Endothelial cell of umbilical vein (primary cell): ENCODE measurements around the gene IL24. TPM values are rescaled to one million over a fixed set of nuclear protein-coding genes. Genes with fewer than 3 reads are reported as not detected.

Experiments
- BruUV-seq: library from RNA; stranded (reverse); fragments of 400-500 nt; replicated peaks from 2 replicates; lab custom pipeline; 2021; lab: Mats Ljungman, UMichigan
- CTCF ChIA-PET: fragments of 300-600, 350-600 bp; sonication (Branson Sonifier 250); formaldehyde crosslinking; loops from one replicate; lab custom pipeline; 2021; ENCODE audit warnings: antibody characterized with exemption, inconsistent platforms; lab: Charles Lee
- POLR2A ChIA-PET: fragments of 300-600, 350-600 bp; sonication (Branson Sonifier 250); formaldehyde crosslinking; loops from one replicate; lab custom pipeline; 2021; ENCODE audit warnings: antibody characterized with exemption, inconsistent platforms; lab: Charles Lee
- DNase-seq: peaks from one replicate; pipeline ENCODE4 v3.0.0-alpha.2; 2011; ENCODE audit warnings: low read depth, low spot score
- FAIRE-seq: peaks from 2 replicates; lab custom pipeline; 2011; peaks lifted over from hg19 to GRCh38; lab: Jason Lieb, UNC
- H2AFZ ChIP-seq: 2 replicates; pipeline ENCODE4 v1.6.0; 2012; ENCODE audit warnings: low read depth, low read length, control low read depth, inconsistent platforms
- H3K27ac ChIP-seq: 2 replicates; pipeline ENCODE4 v1.5.1; 2011; ENCODE audit warnings: low read depth, mild to moderate bottlenecking, control low read depth, low read length, moderate library complexity; ENCODE audit not compliant: insufficient read depth
- H3K27me3 ChIP-seq, 2 experiments: 2 replicates each; pipeline versions ENCODE4 v1.6.0 to v1.6.1; 2011; ENCODE audit warnings: low read length in 2 of 2, mixed read lengths in 1 of 2; ENCODE audit not compliant: control insufficient read depth in 2 of 2, insufficient read depth in 2 of 2
- H3K36me3 ChIP-seq, 2 experiments: 2 replicates in 1 of 2; 3 replicates in 1 of 2; pipeline ENCODE4 v1.5.1; 2011; ENCODE audit warnings: low read length in 2 of 2, mild to moderate bottlenecking in 1 of 2, moderate library complexity in 1 of 2; ENCODE audit not compliant: control insufficient read depth in 2 of 2, insufficient read depth in 2 of 2; ENCODE audit errors: extremely low read depth in 1 of 2
- H3K4me1 ChIP-seq: 3 replicates; pipeline ENCODE4 v1.5.1; 2011; ENCODE audit warnings: mild to moderate bottlenecking, low read length; ENCODE audit not compliant: control insufficient read depth, insufficient read depth; ENCODE audit errors: extremely low read depth
- H3K4me2 ChIP-seq: 2 replicates; pipeline ENCODE4 v1.6.1; 2011; ENCODE audit warnings: low read length, control low read depth, mixed read lengths; ENCODE audit not compliant: insufficient read depth
- H3K4me3 ChIP-seq, 3 experiments: fragments of 200-600 bp in 1 of 3; sonication (generic), shearing (Covaris generic) in 1 of 3; replicated peaks in 1 of 3; 2 replicates each; pipeline ENCODE4 v1.5.1; 2011 to 2016; ENCODE audit warnings: control low read depth in 3 of 3, low read length in 3 of 3, mild to moderate bottlenecking in 2 of 3, inconsistent platforms in 1 of 3, low read depth in 1 of 3, moderate library complexity in 1 of 3; ENCODE audit not compliant: insufficient read depth in 1 of 3
- H3K79me2 ChIP-seq: 2 replicates; pipeline ENCODE4 v1.6.0; 2012; ENCODE audit warnings: low read length, inconsistent platforms; ENCODE audit not compliant: control insufficient read depth, insufficient read depth
- H3K9ac ChIP-seq: replicated peaks from 2 replicates; pipeline ENCODE3; 2011; ENCODE audit warnings: low read length, control low read depth; ENCODE audit not compliant: insufficient read depth; ENCODE audit errors: extremely low read depth
- H3K9me1 ChIP-seq: replicated peaks from 3 replicates; pipeline ENCODE4 v1.6.0; 2011; ENCODE audit warnings: mild to moderate bottlenecking, low read length; ENCODE audit not compliant: control insufficient read depth, insufficient read depth; ENCODE audit errors: extremely low read depth
- H3K9me3 ChIP-seq: replicated peaks from 2 replicates; pipeline ENCODE4 v1.5.1; 2012; ENCODE audit warnings: low read length, inconsistent platforms; ENCODE audit not compliant: control insufficient read depth, insufficient read depth
- H4K20me1 ChIP-seq: replicated peaks from 2 replicates; pipeline ENCODE3; 2011; ENCODE audit warnings: mild to moderate bottlenecking, low read length; ENCODE audit not compliant: control insufficient read depth, insufficient read depth; ENCODE audit errors: extremely low read depth
- EZH2 ChIP-seq: IDR thresholded peaks from 2 replicates; pipeline ENCODE4 v1.6.1; 2012; ENCODE audit warnings: borderline replicate concordance, low read depth, mild to moderate bottlenecking, moderate library complexity, low read length, inconsistent platforms; ENCODE audit not compliant: severe bottlenecking
- FOS ChIP-seq: IDR thresholded peaks from 2 replicates; pipeline ENCODE4 v1.6.1; 2011; ENCODE audit warnings: mild to moderate bottlenecking, low read length, moderate library complexity, borderline replicate concordance; ENCODE audit not compliant: insufficient read depth
- GATA2 ChIP-seq: IDR thresholded peaks from 2 replicates; pipeline ENCODE4 v1.7.0; 2011; ENCODE audit warnings: low read depth, mild to moderate bottlenecking, moderate library complexity, mixed read lengths, low read length; ENCODE audit not compliant: insufficient read length, insufficient read depth
- JUN ChIP-seq: IDR thresholded peaks from 2 replicates; pipeline ENCODE4 v1.6.1; 2011; ENCODE audit warnings: borderline replicate concordance, low read depth; ENCODE audit not compliant: insufficient read length, insufficient read depth
- MYC ChIP-seq: IDR thresholded peaks from one replicate; pipeline ENCODE4 v1.6.1; 2011; ENCODE audit warnings: mild to moderate bottlenecking, low read depth, low read length
- POLR2A ChIP-seq: IDR thresholded peaks from 2 replicates; pipeline ENCODE4 v1.6.1; 2012; ENCODE audit warnings: low read depth, mild to moderate bottlenecking, control low read depth, low read length
- POLR2AphosphoS5 ChIP-seq: IDR thresholded peaks from 2 replicates; pipeline ENCODE4 v1.6.1; 2012; ENCODE audit warnings: low read depth, mild to moderate bottlenecking, control low read depth, low read length, moderate library complexity; ENCODE audit not compliant: insufficient read depth
- dilution Hi-C: fragments of 300-500 bp; cut with MboI; formaldehyde crosslinking; loops from one replicate; pipeline ENCODE4 v1.15.0; 2019; ENCODE audit warnings: low sequenced_read_pairs; ENCODE audit not compliant: extremely low pct_ligation_motif_present
- intact Hi-C: fragments of 100-400 bp; cut with micrococcal nuclease; formaldehyde crosslinking; loops from one replicate; pipeline ENCODE4 v1.10.0; 2022
- polyA plus RNA-seq, 4 experiments: library from polyadenylated mRNA; depleted of rRNA in 3 of 4; stranded (reverse) in 3 of 4; unstranded in 1 of 4; fragments of >200 nt; gene quantifications; 2 replicates each; pipeline versions ENCODE4 v1.2.1 to v1.2.3, GENCODE V29; 2011 to 2012; ENCODE audit warnings: missing spikeins in 1 of 4
- total RNA-seq: library from RNA; stranded (reverse); gene quantifications from 2 replicates; pipeline ENCODE4 v1.2.3, GENCODE V29; 2021
- TF ChIP-seq, protein P1 (sequence below): IDR thresholded peaks from 2 replicates; pipeline ENCODE4 v1.6.1; 2011; ENCODE audit not compliant: insufficient read depth, insufficient read length
- TF ChIP-seq, protein P2 (sequence below), 2 donors: IDR thresholded peaks; 1 replicate in 1 of 2; 2 replicates in 1 of 2; pipeline ENCODE4 v1.5.1; 2011; ENCODE audit warnings: low read length in 2 of 2, mild to moderate bottlenecking in 2 of 2, moderate library complexity in 2 of 2, control low read depth in 1 of 2, inconsistent platforms in 1 of 2, low read depth in 1 of 2; ENCODE audit not compliant: insufficient read depth in 1 of 2; ENCODE audit errors: extremely low read depth in 1 of 2

The IL24 gene
- total and polyA plus RNA-seq, 2 donors (not counting 3 experiments of a cell fraction or from before 2014, with no cell fraction given), result not detected

DNA sequence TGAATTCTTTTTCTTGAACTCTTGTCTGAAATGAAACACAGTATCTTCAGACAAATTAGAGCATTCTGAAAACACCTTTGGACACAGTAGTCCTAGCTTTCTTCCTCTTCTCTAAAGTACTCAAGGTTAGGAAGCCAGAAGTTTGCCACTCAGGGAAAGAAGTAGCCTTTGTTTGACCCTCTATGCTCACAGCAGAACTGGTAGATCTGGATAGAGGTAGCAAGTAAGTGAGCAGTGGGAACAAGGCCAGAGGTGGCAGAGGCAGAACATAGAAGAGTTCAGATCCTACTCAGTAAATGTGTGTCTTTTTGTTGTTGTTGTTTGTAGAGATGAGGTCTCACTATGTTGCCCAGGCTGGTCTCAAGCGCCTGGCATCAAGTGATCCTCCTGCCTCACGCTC, 56.4 kb downstream of the IL24 start:
- Histone ChIP-seq H3K36me3 (no peaks in the 10 kb centered on the region), H3K79me2 (no peaks in the 10 kb centered on the region), H3K27ac (no peak overlapping the region), H3K27me3 (peaks cover 2 to 3% of the 10 kb centered on the region in 2 experiments), H3K4me2 (no peak overlapping the region), H4K20me1 (no peaks in the 10 kb centered on the region), H3K4me1 (no peaks in the 10 kb centered on the region), H2AFZ (no peak overlapping the region), H3K4me3 (no peak overlapping the region), H3K9me1 (no peaks in the 10 kb centered on the region), H3K9me3 (no peaks in the 10 kb centered on the region), H3K9ac (no peak overlapping the region)
- no peak for TF ChIP-seq EZH2
- TF ChIP-seq, protein P1, sequence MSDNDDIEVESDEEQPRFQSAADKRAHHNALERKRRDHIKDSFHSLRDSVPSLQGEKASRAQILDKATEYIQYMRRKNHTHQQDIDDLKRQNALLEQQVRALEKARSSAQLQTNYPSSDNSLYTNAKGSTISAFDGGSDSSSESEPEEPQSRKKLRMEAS, result no peak
- TF ChIP-seq POLR2AphosphoS5, result no peak
- no peak for TF ChIP-seq MYC
- TF ChIP-seq GATA2, result no peak
- TF ChIP-seq JUN, result no peak
- TF ChIP-seq POLR2A, result no peak
- no peak for TF ChIP-seq FOS
- TF ChIP-seq, protein P2, sequence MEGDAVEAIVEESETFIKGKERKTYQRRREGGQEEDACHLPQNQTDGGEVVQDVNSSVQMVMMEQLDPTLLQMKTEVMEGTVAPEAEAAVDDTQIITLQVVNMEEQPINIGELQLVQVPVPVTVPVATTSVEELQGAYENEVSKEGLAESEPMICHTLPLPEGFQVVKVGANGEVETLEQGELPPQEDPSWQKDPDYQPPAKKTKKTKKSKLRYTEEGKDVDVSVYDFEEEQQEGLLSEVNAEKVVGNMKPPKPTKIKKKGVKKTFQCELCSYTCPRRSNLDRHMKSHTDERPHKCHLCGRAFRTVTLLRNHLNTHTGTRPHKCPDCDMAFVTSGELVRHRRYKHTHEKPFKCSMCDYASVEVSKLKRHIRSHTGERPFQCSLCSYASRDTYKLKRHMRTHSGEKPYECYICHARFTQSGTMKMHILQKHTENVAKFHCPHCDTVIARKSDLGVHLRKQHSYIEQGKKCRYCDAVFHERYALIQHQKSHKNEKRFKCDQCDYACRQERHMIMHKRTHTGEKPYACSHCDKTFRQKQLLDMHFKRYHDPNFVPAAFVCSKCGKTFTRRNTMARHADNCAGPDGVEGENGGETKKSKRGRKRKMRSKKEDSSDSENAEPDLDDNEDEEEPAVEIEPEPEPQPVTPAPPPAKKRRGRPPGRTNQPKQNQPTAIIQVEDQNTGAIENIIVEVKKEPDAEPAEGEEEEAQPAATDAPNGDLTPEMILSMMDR (IDR thresholded peaks at IDR 0.05; ENCODE audit: extremely low read depth in 1 of 2, insufficient read depth in 1 of 2, low read depth in 1 of 2, low read length in 2 of 2), result no peak
- dilution Hi-C loops (no loop called here), intact Hi-C loops (no loop called here)
- POLR2A ChIA-PET, result no interaction called here
- no peak for DNase-seq
- BruUV-seq, result no TSS peak
- CTCF ChIA-PET, result interaction anchor here (1.4 kb wide), 1 partner anchor 20 kb away, joined by 3 read pairs; no protein-coding TSS in a partner anchor
- FAIRE-seq, result no peak

Other genes starting within 250 kb of the IL24 start
- gene MAPKAPK2, start 212.5 kb upstream of the IL24 start, total RNA-seq, result 69.1 and 74.2 TPM in 2 replicates
- gene MAPKAPK2, start 212.5 kb upstream of the IL24 start, polyA plus RNA-seq, result 52.4 and 52.9 TPM in 2 replicates
- not detected in 2 replicates for gene IL19, start 126.7 kb upstream of the IL24 start, total RNA-seq
- gene IL19, start 126.7 kb upstream of the IL24 start, polyA plus RNA-seq, result not detected in 2 replicates
- not detected in 2 replicates for gene IL10, start 124.9 kb upstream of the IL24 start, total RNA-seq
- gene IL10, start 124.9 kb upstream of the IL24 start, polyA plus RNA-seq, result not detected in 2 replicates
- gene IL20, start 31.8 kb upstream of the IL24 start, total RNA-seq, result not detected in 2 replicates
- not detected in 2 replicates for gene IL20, start 31.8 kb upstream of the IL24 start, polyA plus RNA-seq
- not detected in 2 replicates for gene FCMR, start 24.5 kb downstream of the IL24 start, total RNA-seq
- not detected in 2 replicates for gene FCMR, start 24.5 kb downstream of the IL24 start, polyA plus RNA-seq
- gene PIGR, start 49.0 kb downstream of the IL24 start, total RNA-seq, result not detected in 2 replicates
- not detected in 2 replicates for gene PIGR, start 49.0 kb downstream of the IL24 start, polyA plus RNA-seq
- gene FCAMR, start 73.0 kb downstream of the IL24 start, total RNA-seq, result not detected in 2 replicates
- not detected in 2 replicates for gene FCAMR, start 73.0 kb downstream of the IL24 start, polyA plus RNA-seq
- gene C1orf116, start 135.3 kb downstream of the IL24 start, total RNA-seq, result 0.07 TPM in 1 of 2 replicates, not detected in the other
- gene C1orf116, start 135.3 kb downstream of the IL24 start, polyA plus RNA-seq, result not detected in 2 replicates
- gene YOD1, start 153.8 kb downstream of the IL24 start, total RNA-seq, result 5.6 and 5.9 TPM in 2 replicates
- 0.81 and 1.2 TPM in 2 replicates for gene YOD1, start 153.8 kb downstream of the IL24 start, polyA plus RNA-seq
- gene PFKFB2, start 155.8 kb downstream of the IL24 start, total RNA-seq, result 1.8 and 2.0 TPM in 2 replicates
- gene PFKFB2, start 155.8 kb downstream of the IL24 start, polyA plus RNA-seq, result 0.70 and 0.78 TPM in 2 replicates
- gene C4BPB, start 191.4 kb downstream of the IL24 start, total RNA-seq, result not detected in 2 replicates
- not detected in 2 replicates for gene C4BPB, start 191.4 kb downstream of the IL24 start, polyA plus RNA-seq
- not detected in 2 replicates for gene C4BPA, start 206.8 kb downstream of the IL24 start, total RNA-seq
- gene C4BPA, start 206.8 kb downstream of the IL24 start, polyA plus RNA-seq, result not detected in 2 replicates